ENCODE results near the gene WFIKKN1. TPM values are rescaled to one million over a fixed set of nuclear protein-coding genes. Genes with fewer than 3 reads are reported as not detected.
"Not testable (repeated sequence)": the region's sequence is repeated elsewhere in the genome, so short reads cannot be mapped to it uniquely, and the experiment has no call there.

WFIKKN1 gene
- total RNA-seq, 3 donors from 2014 or later: 1.1 to 2.2 (median 1.6) TPM

GRCh38 chr16:596736-597060 lies 34.1 kb upstream of the WFIKKN1 start:
- Histone ChIP-seq H3K9me3 (no peaks in the 10 kb centered on the region), H3K4me1 (ENCODE audit: low read depth) (peaks cover 36% of the 10 kb centered on the region), H3K4me3 (no peak overlapping the region), H3K36me3 (ENCODE audit: low read depth) (no peaks in the 10 kb centered on the region)
- ATAC-seq (no peak), DNase-seq (no peak)
- intact Hi-C loops (cut with DNase I, micrococcal nuclease): loop anchor here in 1 of 2 donors (10.0 kb wide), 1 partner anchor 58 kb away; no protein-coding TSS in a partner anchor
- no peak for TF ChIP-seq CTCF (IDR thresholded peaks at IDR 0.05)

DNA sequence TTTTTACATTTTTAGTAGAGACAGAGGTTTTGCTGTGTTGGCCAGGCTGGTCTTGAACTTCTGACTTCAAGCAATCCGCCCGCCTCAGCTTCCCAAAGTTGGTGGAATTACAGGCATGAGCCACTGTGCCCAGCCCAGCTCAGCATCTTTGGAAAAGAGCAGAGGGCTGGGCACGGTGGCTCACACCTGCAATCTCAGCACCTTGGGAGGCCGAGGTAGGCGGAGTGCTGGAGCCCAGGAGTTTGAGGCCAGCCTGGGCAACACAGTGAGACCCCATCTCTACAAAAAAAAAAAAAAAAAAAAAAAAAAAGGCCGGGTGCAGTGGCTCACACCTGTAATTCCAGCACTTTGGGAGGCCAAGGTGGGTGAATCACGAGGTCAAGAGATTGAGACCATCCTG lies 33.1 kb upstream of the WFIKKN1 start:
- ATAC-seq; H3K36me3 ChIP-seq (ENCODE audit: low read depth); H3K9me3 ChIP-seq; DNase-seq; H3K4me3 ChIP-seq: not testable (repeated sequence)
- H3K4me1 ChIP-seq (ENCODE audit: low read depth): peaks cover 27% of the 10 kb centered on the region
- intact Hi-C loops (cut with DNase I, micrococcal nuclease): loop anchor here in 1 of 2 donors (10.0 kb wide), 1 partner anchor 57 kb away; no protein-coding TSS in a partner anchor

DNA sequence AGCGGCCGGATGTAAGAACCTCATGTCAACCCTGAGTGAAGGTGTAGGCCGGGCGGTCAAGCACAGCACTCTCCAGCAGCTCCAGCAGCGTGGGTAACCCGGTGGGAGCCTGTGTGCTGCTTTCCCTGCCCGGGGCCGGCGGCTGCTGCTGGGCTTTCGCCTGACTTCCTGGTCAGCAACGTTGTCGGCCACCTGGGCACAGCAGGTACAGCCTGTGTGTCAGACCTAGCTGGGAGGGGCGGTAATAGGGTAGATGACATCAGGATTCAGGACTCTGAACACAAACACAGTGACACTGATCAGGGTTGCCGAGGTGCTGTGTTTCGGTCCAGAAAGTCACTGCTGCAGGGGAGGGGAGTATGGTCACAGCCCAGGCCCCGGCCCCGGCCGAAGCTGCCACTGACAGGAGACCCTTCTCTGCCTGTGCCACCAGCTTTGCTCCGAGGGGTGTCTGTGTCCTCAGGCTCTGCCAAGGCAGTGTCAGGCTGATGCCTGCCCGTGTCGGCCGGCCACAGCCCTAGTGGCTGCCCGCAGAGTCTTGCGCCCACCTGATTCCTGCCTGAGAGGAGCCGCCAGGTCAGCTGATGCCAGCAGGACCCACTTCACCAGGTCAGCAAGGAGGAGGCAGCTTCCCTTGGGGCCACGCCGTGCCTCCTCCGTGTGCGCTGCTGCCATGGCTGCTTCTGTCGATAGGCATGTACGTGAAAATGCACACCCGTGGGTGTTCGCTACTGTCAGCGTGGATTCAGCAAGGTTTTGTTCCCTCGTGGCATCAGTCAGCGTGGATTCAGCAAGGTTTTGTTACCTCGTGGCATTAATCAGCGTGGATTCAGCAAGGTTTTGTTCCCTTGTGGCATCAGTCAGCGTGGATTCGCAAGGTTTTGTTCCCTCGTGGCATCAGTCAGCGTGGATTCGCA lies 31.7 kb upstream of the WFIKKN1 start:
- no peak overlapping the region for H3K4me3 ChIP-seq
- H3K4me1 ChIP-seq (ENCODE audit: low read depth): peaks cover 17% of the 10 kb centered on the region
- ATAC-seq (peak; percentile 77), DNase-seq (no peak)
- no peaks in the 10 kb centered on the region for H3K36me3 ChIP-seq (ENCODE audit: low read depth)
- TF ChIP-seq CTCF (IDR thresholded peaks at IDR 0.05): no peak
- H3K9me3 ChIP-seq: no peaks in the 10 kb centered on the region
- intact Hi-C loops (cut with DNase I, micrococcal nuclease): loop anchor here in 1 of 2 donors (10.0 kb wide), 1 partner anchor 56 kb away; no protein-coding TSS in a partner anchor

DNA sequence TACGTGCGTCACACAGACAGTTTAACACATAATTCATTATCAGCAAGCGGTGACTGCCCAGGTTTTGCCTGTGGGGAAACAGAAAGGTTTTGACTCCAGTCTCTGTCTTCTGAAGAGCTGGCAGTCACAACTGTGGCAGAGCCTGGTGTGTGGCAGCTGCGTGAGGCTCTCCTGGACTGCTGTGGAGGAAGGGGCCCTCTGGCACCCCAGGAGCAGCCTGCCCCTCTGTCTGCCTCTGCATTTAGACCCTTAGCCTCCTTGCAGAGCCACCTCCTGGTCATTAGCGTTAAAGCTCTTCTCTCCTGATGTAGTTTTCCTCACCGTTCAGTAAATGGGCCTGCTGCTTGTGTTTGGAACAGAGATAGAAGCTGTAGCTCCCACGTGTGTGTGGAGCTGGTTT lies 30.0 kb upstream of the WFIKKN1 start:
- no peaks in the 10 kb centered on the region for H3K36me3 ChIP-seq (ENCODE audit: low read depth)
- no peak for ATAC-seq
- no peak for DNase-seq
- no peak for TF ChIP-seq CTCF (IDR thresholded peaks at IDR 0.05)
- H3K9me3 ChIP-seq: no peaks in the 10 kb centered on the region
- intact Hi-C loops (cut with DNase I, micrococcal nuclease): no loop called here
- peaks cover 3% of the 10 kb centered on the region for H3K4me1 ChIP-seq (ENCODE audit: low read depth)
- no peak overlapping the region for H3K4me3 ChIP-seq

- H3K36me3 ChIP-seq (ENCODE audit: low read depth): no peaks in the 10 kb centered on the region
- ATAC-seq (no peak), DNase-seq (no peak)
- intact Hi-C loops (cut with DNase I, micrococcal nuclease): no loop called here
- no peaks in the 10 kb centered on the region for H3K9me3 ChIP-seq
- TF ChIP-seq CTCF (IDR thresholded peaks at IDR 0.05): no peak
- no peak overlapping the region for H3K4me3 ChIP-seq
- H3K4me1 ChIP-seq (ENCODE audit: low read depth): no peaks in the 10 kb centered on the region
Measured at GRCh38 chr16:603933-604332, 26.9 kb upstream of the WFIKKN1 start.

GRCh38 chr16:606656-607307 lies 24.0 kb upstream of the WFIKKN1 start:
- Histone ChIP-seq H3K36me3 (ENCODE audit: low read depth) (no peaks in the 10 kb centered on the region), H3K9me3 (no peaks in the 10 kb centered on the region), H3K4me3 (no peak overlapping the region), H3K4me1 (ENCODE audit: low read depth) (peaks cover 11% of the 10 kb centered on the region)
- intact Hi-C loops (cut with DNase I, micrococcal nuclease): no loop called here
- no peak for TF ChIP-seq CTCF (IDR thresholded peaks at IDR 0.05)
- DNase-seq (no peak), ATAC-seq (no peak)
